Cardiac fibroblast (primary cell): ENCODE results near the gene TWIST2.
A peak's percentile ranks its signal among the peaks of the same experiment; 100 is the strongest.

ENCODE experiments used
- DNase-seq, 2 donors: peaks; one replicate each; pipeline versions ENCODE4 v3.0.0 to v3.0.0-alpha.2; 2010; ENCODE audit warnings: low read depth in 2 of 2
- H3K4me3 ChIP-seq, 2 donors: replicated peaks in 1 of 2; 1 replicate in 1 of 2; 2 replicates in 1 of 2; pipeline ENCODE4 v1.5.1; 2011; ENCODE audit warnings: low read depth in 2 of 2, low read length in 2 of 2, mild to moderate bottlenecking in 2 of 2, moderate library complexity in 1 of 2
- TF ChIP-seq, protein P1 (sequence below): IDR thresholded peaks from one replicate; pipeline ENCODE4 v1.5.1; 2011; ENCODE audit warnings: low read depth, mild to moderate bottlenecking, low read length, inconsistent platforms

TWIST2 gene

DNA sequence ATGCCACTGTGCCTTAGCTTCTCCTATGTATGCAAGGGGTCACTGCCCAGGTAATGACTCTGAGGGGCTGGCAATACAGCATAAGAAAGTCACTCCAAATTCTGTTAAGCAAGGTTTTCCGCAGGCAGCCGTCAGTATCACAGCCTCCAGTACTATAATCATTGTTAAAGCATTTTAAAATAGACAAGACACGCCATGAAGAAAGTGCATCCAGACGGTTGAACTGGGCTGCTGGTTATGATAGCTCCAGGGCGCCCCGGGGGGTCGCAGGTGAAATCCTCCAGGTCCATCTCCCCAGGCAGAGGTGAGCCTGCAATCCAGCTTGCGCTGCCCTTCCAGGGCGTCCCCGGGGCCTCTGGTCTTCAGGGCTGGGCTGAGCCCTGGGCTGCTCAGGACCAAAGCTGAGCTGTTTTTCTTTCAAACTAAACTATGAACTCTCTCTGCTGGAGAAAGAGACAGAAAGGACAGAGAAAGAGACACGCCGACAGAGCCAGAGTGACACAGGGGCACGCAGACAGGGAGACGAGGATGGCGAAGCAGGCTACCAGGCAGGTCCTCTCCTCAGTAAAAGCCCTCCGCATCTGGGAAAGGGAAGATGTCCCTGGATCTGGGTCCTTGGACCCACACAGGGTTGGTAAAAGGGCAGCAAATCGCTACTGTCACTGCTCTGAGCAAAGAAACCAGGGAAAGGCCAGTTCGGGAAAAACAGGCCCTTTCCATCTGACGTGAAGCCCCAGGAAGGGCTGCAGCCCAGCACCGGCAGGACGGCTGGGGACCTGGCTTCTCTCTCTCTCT lies 2.1 kb upstream of the TWIST2 start:
- no peak overlapping the region for H3K4me3 ChIP-seq
- no peak for DNase-seq
- TF ChIP-seq, protein P1, sequence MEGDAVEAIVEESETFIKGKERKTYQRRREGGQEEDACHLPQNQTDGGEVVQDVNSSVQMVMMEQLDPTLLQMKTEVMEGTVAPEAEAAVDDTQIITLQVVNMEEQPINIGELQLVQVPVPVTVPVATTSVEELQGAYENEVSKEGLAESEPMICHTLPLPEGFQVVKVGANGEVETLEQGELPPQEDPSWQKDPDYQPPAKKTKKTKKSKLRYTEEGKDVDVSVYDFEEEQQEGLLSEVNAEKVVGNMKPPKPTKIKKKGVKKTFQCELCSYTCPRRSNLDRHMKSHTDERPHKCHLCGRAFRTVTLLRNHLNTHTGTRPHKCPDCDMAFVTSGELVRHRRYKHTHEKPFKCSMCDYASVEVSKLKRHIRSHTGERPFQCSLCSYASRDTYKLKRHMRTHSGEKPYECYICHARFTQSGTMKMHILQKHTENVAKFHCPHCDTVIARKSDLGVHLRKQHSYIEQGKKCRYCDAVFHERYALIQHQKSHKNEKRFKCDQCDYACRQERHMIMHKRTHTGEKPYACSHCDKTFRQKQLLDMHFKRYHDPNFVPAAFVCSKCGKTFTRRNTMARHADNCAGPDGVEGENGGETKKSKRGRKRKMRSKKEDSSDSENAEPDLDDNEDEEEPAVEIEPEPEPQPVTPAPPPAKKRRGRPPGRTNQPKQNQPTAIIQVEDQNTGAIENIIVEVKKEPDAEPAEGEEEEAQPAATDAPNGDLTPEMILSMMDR: no peak

DNA sequence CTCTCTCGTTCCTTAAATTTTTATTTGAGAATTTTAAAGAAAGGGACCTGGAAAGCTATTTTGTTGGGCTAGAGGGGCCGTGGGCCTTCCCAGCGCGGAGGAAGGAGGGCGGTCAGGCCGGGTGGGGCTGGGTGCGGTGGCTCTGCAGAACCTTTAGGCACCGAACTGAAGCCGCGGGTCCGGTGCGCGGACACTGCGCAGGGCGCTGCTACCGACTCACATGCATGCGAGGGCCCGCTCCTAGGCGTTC lies 1.6 kb upstream of the TWIST2 start:
- peak overlapping the region in 1 of 2 donors; percentile 14 for H3K4me3 ChIP-seq
- TF ChIP-seq, protein P1: no peak
- DNase-seq: peak; percentile 22 to 23

DNA sequence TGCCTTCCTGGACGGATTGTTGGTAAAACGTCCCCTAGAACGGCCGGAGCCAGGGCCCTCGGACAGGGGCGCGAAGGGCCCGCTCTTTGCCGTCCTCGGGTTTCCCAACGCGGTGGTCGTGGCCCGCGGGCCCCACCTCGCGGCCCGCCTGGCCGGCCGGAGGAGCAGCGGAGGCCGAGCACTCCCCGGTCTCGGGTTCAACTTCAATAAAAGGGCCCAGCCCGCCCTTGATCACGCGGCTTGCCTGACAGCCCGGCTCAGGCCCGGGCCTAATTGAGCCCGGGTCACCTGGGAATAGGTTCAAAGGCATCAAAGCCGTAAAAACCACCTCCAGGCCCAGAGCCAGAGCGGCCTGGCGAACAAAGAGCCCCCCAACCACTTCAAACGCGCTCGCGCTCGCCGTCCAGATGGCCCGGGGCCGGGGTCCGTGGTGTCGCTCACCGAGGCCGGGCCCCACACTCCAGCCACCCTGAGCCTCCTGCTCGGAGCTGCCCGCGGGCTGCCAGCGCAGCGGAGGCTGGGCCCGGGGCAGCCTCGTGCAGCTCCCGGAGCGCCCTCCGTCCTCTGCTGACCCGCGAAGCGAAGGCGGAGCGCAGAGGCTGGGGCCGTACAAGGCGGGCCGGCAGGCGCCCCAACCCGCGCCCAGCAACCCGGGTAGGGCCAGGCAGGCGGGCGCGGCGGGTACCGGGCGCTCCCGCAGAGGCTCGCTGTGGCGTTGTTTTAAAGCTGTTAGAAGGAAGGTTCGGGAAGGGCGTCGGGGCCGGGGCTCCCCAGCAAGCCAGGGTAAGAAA lies 1.1 kb upstream of the TWIST2 start:
- TF ChIP-seq, protein P1: no peak
- DNase-seq: peak; percentile 38 to 63
- H3K4me3 ChIP-seq: peak overlapping the region; percentile 70 to 85

DNA sequence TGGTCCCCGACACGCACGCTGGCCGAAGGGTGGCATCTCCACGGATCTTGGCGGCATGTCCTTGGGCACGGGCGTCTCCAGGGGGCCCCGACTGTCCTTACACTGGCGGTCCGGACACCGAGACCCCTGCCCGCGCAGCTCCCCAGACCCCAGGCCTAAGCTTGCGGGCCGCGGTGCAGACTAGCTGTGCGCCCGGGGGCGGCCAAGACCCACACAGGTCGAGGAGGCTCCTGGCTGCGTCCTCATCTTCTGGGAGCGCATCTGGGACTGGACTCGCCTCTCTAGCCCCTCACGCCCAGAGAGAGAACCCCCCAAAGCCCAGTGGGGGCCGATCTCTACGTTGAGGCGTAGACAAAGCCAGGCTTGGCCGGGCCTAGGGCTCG lies 475 bp upstream of the TWIST2 start:
- peak in 1 of 2 donors; percentile 32 for DNase-seq
- peak overlapping the region; percentile 70 to 85 for H3K4me3 ChIP-seq
- TF ChIP-seq, protein P1: no peak

DNA sequence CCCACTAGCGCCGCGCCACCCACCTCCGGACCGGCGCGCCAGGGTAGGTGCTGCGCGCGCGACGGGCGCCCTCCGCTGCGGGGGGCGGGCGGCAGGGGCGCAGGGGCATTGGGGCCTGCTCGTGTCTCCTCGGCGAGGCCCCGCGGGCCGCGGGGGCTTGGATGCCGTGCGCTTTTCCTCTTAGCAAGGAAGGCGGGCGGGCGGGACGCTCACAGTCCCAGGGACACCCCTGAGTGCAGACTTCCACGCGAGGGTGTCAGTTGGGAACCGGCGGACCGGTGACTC lies 748 bp downstream of the TWIST2 start:
- no peak for DNase-seq
- H3K4me3 ChIP-seq: peak overlapping the region; percentile 85 to 88
- TF ChIP-seq, protein P1: no peak

DNA sequence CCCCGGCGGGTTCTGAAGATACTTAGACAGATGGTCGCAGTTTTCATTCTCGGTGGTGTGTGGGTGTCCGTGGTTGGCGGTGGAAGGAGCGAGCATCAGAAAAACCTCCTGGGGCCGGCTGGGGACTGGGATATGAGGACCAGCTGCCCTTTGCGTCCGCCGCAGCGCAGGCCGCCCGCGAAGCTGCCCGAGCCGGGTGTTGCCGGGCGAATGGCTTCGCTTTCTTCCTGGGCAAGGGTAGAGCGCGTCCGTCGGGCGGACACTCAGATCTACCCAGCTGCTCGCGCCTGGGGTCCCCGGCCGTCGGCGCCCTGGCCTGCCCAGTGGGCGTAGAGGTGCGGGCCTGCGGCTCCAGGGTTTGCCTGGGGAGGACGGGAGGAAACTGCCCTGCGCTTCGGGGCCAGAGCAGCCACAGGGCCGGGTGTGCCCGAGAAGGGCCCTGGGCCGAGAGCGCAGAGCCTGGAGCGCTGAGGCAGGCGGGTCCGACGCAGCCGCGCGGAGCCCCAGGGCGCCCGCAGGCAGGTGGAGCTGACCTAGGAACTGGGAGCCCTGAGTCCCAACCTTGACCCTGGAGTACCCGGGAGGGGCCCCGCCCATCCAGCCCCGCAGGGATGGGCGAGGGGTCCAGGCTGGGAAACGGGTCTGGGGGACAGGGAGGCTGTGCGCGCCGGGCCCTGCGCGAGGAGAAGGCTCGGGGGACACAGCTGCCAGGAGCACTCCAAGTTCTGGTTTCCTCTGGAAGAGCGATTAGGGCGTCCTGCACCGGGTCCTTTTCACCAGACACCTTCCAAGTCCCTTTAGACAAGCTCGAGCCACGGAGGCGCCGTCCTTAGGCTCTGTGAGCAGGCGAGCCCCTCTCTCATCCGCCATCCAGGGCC lies 1.3 kb downstream of the TWIST2 start:
- H3K4me3 ChIP-seq: peak overlapping the region; percentile 85 to 88
- peak; percentile 31 to 54 for DNase-seq
- TF ChIP-seq, protein P1: no peak
